Amygdala (tissue), 56 donors: Measurements from ENCODE around the gene HSPA1L.
"Not testable (repeated sequence)": the region's sequence is repeated elsewhere in the genome, so short reads cannot be mapped to it uniquely, and the experiment has no call there.

Source experiments
- DNase-seq, 56 donors: peaks; one replicate each; lab custom pipeline; 2025; lab: John Stamatoyannopoulos, UW

HSPA1L gene

GRCh38 chr6:31837369-31838113 is 22.5 kb upstream of the HSPA1L start:
- DNase-seq: no peak

- DNase-seq: no peak
Measured at GRCh38 chr6:31836474-31837368, 21.6 kb upstream of the HSPA1L start.

- no peak for DNase-seq
Measured at GRCh38 chr6:31836047-31836473, 21.0 kb upstream of the HSPA1L start.

GRCh38 chr6:31834367-31835250 is 19.5 kb upstream of the HSPA1L start:
- peak in 55 of 56 donors; percentile 36 to 90 (median 77) for DNase-seq

- peak in 4 of 56 donors; percentile 11 to 54 (median 26) for DNase-seq
Measured at GRCh38 chr6:31831350-31832215, 16.5 kb upstream of the HSPA1L start.

- DNase-seq: peak in 1 of 56 donors; percentile 7
Measured at GRCh38 chr6:31830886-31831335, 15.8 kb upstream of the HSPA1L start.

- peak in 15 of 56 donors; percentile 16 to 61 (median 30) for DNase-seq
Measured at GRCh38 chr6:31829633-31830283, 14.7 kb upstream of the HSPA1L start.

GRCh38 chr6:31827286-31828079 is 12.4 kb upstream of the HSPA1L start, which contains the start of gene HSPA1B:
HSPA1B (plus strand) TSS chr6:31827738; CDS start chr6:31827951, 213 bp downstream.
- peak; percentile 78 to 100 (median 99) for DNase-seq

GRCh38 chr6:31826793-31827285 is 11.8 kb upstream of the HSPA1L start:
- DNase-seq: peak in 35 of 56 donors; percentile 42 to 91 (median 70)

GRCh38 chr6:31825553-31825952 is 10.5 kb upstream of the HSPA1L start:
- no peak for DNase-seq

- DNase-seq: not testable (repeated sequence)
Measured at GRCh38 chr6:31823592-31824196, 8.6 kb upstream of the HSPA1L start.

GRCh38 chr6:31822036-31822821 is 7.1 kb upstream of the HSPA1L start:
- DNase-seq: peak in 50 of 56 donors; percentile 20 to 94 (median 71)

- DNase-seq: peak in 42 of 56 donors; percentile 19 to 86 (median 59)
Measured at GRCh38 chr6:31821301-31822035, 6.4 kb upstream of the HSPA1L start.

GRCh38 chr6:31820399-31820798 is 5.3 kb upstream of the HSPA1L start:
- not testable (repeated sequence) for DNase-seq

- DNase-seq: no peak
Measured at GRCh38 chr6:31819871-31820299, 4.8 kb upstream of the HSPA1L start.
